Heart left ventricle (tissue), 16 donors: Measurements from ENCODE around the gene TBCD. TPM values are rescaled to one million over a fixed set of nuclear protein-coding genes. Genes with fewer than 3 reads are reported as not detected.

Source experiments
- ATAC-seq, 4 donors: fragments of 200-7000 bp; cut with Tn5 transposase; one replicate each; pipeline ENCODE4 v1.9.1; 2020 to 2022; ENCODE audit warnings: moderate library complexity in 4 of 4, mild to moderate bottlenecking in 3 of 4, moderate number of reproducible peaks in 1 of 4
- DNase-seq, 5 donors: peaks; one replicate each; pipeline ENCODE4 v3.0.0-alpha.2; 2020
- H3K27ac ChIP-seq, 12 donors: fragments of 200-600 bp; sonication (generic) in 4 of 12; one replicate each; pipeline versions ENCODE4 v1.5.0 to v1.8.0; 2016 to 2022; ENCODE audit warnings: mild to moderate bottlenecking in 2 of 12
- H3K27me3 ChIP-seq, 9 donors: fragments of 200-600 bp; sonication (generic) in 2 of 9; one replicate each; pipeline versions ENCODE4 v1.5.1 to v1.8.0; 2016 to 2022; ENCODE audit warnings: mild to moderate bottlenecking in 3 of 9
- H3K36me3 ChIP-seq, 9 donors: fragments of 200-600 bp; sonication (generic) in 2 of 9; one replicate each; pipeline versions ENCODE4 v1.5.0 to v1.8.0; 2018 to 2022; ENCODE audit warnings: mild to moderate bottlenecking in 2 of 9
- H3K4me1 ChIP-seq, 12 donors: fragments of 200-600 bp; sonication (generic) in 4 of 12; one replicate each; pipeline versions ENCODE4 v1.5.0 to v1.8.0; 2016 to 2022; ENCODE audit warnings: mild to moderate bottlenecking in 3 of 12
- H3K4me3 ChIP-seq, 12 donors: fragments of 200-600 bp; sonication (generic) in 4 of 12; one replicate each; pipeline versions ENCODE4 v1.5.0 to v1.8.0; 2017 to 2022; ENCODE audit warnings: mild to moderate bottlenecking in 9 of 12, moderate library complexity in 4 of 12
- H3K9me3 ChIP-seq, 12 donors: fragments of 200-600 bp; sonication (generic) in 4 of 12; one replicate each; pipeline versions ENCODE4 v1.5.0 to v1.8.0; 2016 to 2022; ENCODE audit warnings: mild to moderate bottlenecking in 1 of 12
- POLR2A ChIP-seq, 2 donors: fragments of 450-650 bp; IDR thresholded peaks; one replicate each; pipeline ENCODE4 v1.6.1; 2017; ENCODE audit warnings: antibody characterized with exemption in 2 of 2, mild to moderate bottlenecking in 2 of 2, moderate library complexity in 2 of 2
- WGBS, 4 donors: extraction: QIAGEN DNeasy Blood & Tissue Kit in 2 of 4; methylation state at CpG; one replicate each; pipeline versions ENCODE4 v1.1.5 to v1.1.7; 2013 to 2018; 5-methylcytosine and 5-hydroxymethylcytosine counted together
- intact Hi-C, 10 donors: fragments of 100-400 bp; cut with DNase I; formaldehyde crosslinking; loops; one replicate each; pipeline versions ENCODE4 v1.11.1 to v1.14.2; 2022
- polyA plus RNA-seq, 2 donors: library from polyadenylated mRNA; stranded (reverse); fragments of 200-250 nt; gene quantifications; one replicate each; pipeline ENCODE4 v1.2.3, GENCODE V29; 2013
- total RNA-seq, 9 donors: library from RNA; depleted of rRNA in 2 of 9; stranded (reverse); fragments of >200 nt in 2 of 9; fragmentation: NEBNext Ultra II Directional in 3 of 9; extraction: Animal tissue kit (Norgen Biotek cat#: 25700) in 3 of 9; gene quantifications; one replicate each; pipeline versions ENCODE4 v1.1.0 to v1.2.4, GENCODE V29; 2016 to 2023
- TF ChIP-seq, protein P1 (sequence below), 12 donors: fragments of 200-600 bp; sonication (generic) in 4 of 12; IDR thresholded peaks; one replicate each; pipeline versions ENCODE4 v1.5.0 to v1.8.0; 2018 to 2022; ENCODE audit warnings: antibody characterized with exemption in 12 of 12, mild to moderate bottlenecking in 5 of 12
- donor health status: ischemic (EF 13 %, LVEDD 7.1; RV severe dilation, severe dysfunction).
- donor health status: healthy with polysubstance abuse.
- donor health status: DM: no; HTN: yes; CAD: no.
- donor health status: DM: no; HTN: no; CAD: no.
- donor health status: ischemic (EF 25% LVEDD 6.9; RV normal size, moderate dysfunction).
- donor health status: ischemic (EF 25% LVEDD 5.7; RV mildly dilated, moderate dysfunction).
- donor health status: healthy.
- donor health status: DM: yes; HTN: yes; CAD: no.
- donor health status: ischemic (EF 35%, LVEDD 5.7; RV mildly dilated, moderate dysfunction).
- donor health status: nonischemic (EF 11% LVEDD 7.7; RV severe dilation, severe dysfunction).
- donor health status: DM: yes; HTN: yes; CAD: no.
- donor health status: PGD.
- donor health status: ischemic (EF 29% LVEDD 5.4; RV normal size, mild dysfunction).
- donor health status: nonischemic (EF 23%, LVEDD 6.1; RV moderate dilation, normal function).

Gene TBCD
- total and polyA plus RNA-seq, 11 donors, result 36.9 to 98.4 (median 58.5) TPM

DNA sequence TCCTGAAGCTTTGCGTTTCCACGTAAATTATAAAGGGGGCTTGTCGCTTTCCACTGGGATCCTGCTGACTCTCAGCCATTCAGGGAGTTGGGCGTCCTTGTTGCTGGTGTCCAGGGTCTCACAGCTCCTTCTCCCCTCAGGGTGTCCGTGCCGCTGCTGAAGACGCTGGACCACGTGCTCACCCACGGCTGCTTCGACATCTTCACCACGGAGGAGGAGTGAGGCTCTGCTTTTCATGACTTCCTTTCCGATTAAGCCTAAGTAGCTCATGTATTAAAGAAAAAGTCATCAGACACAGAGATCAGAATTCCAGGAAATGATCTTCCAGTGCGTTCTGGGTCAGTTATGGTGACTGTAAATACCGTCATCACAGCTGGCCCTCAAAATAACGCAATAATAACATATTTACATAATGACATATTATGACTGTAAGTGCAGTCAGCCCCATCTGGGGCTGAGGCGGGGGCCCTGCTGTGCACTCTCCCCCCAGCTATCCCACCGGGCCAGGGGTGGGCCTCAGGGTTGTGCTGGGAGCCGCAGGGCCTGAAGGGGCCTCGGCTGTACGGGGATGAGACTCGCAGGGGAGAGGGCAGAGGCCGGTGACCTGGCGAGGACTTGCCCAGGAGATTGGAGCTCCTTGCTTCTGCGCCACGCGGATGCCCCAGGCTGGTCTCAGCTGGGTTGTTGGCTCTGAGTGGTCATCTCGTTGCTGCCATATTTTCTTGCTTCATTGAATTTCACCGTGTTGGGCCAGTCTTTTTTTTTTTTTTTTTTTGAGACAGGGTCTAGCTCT lies 180.8 kb downstream of the TBCD start:
- intact Hi-C loops, result no loop called here
- Histone ChIP-seq H3K4me1 (peaks cover 0 to 6% (median 0%) of the 10 kb centered on the region in 12 donors), H3K4me3 (no peak overlapping the region), H3K27me3 (no peaks in the 10 kb centered on the region), H3K9me3 (no peaks in the 10 kb centered on the region), H3K27ac (peak overlapping the region in 1 of 12 donors; percentile 32), H3K36me3 (peaks cover under 1 to 96% (median 80%) of the 10 kb centered on the region in 9 donors)
- ATAC-seq (no peak), DNase-seq (peak in 1 of 5 donors; percentile 13)
- WGBS, 4 donors, result 85 to 87% (median 86%) methylated on average over 28 of the region's 28 CpGs
- TF ChIP-seq, protein P1, sequence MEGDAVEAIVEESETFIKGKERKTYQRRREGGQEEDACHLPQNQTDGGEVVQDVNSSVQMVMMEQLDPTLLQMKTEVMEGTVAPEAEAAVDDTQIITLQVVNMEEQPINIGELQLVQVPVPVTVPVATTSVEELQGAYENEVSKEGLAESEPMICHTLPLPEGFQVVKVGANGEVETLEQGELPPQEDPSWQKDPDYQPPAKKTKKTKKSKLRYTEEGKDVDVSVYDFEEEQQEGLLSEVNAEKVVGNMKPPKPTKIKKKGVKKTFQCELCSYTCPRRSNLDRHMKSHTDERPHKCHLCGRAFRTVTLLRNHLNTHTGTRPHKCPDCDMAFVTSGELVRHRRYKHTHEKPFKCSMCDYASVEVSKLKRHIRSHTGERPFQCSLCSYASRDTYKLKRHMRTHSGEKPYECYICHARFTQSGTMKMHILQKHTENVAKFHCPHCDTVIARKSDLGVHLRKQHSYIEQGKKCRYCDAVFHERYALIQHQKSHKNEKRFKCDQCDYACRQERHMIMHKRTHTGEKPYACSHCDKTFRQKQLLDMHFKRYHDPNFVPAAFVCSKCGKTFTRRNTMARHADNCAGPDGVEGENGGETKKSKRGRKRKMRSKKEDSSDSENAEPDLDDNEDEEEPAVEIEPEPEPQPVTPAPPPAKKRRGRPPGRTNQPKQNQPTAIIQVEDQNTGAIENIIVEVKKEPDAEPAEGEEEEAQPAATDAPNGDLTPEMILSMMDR (IDR thresholded peaks at IDR 0.05), result no peak
- no peak for TF ChIP-seq POLR2A (IDR thresholded peaks at IDR 0.05)

DNA sequence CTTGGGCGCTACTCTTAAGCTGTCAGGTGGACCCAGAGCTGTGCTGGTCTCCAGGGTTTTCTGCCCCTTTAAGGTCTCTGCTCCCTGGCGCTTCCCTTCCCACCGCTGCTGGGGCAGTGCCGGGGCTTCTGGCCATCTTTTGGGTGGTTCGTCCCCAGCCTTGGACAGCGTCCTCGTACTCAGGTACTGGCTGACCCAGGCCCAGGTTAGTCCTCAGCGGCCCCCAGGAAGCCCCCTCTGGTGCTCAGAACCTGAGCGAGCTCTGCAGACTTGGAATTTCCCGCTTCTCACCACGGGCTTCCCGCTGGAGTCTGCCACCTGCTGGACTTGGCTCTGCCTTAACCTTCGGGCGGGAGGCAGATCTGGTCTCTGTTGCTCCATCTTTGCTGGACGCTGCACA lies 182.0 kb downstream of the TBCD start:
- H3K4me1 ChIP-seq, result peaks cover 0 to 6% (median 0%) of the 10 kb centered on the region in 12 donors
- DNase-seq (peak in 2 of 5 donors; percentile 14 to 31), ATAC-seq (no peak)
- peaks cover 3 to 97% (median 79%) of the 10 kb centered on the region in 9 donors for H3K36me3 ChIP-seq
- no peak overlapping the region for H3K4me3 ChIP-seq
- no peaks in the 10 kb centered on the region for H3K9me3 ChIP-seq
- TF ChIP-seq POLR2A (IDR thresholded peaks at IDR 0.05), result no peak
- TF ChIP-seq, protein P1 (IDR thresholded peaks at IDR 0.05), result no peak
- no peak overlapping the region for H3K27ac ChIP-seq
- 95 to 98% (median 95%) methylated on average over 8 to 15 of the region's 15 CpGs for WGBS, 4 donors
- no peaks in the 10 kb centered on the region for H3K27me3 ChIP-seq
- intact Hi-C loops, result no loop called here

DNA sequence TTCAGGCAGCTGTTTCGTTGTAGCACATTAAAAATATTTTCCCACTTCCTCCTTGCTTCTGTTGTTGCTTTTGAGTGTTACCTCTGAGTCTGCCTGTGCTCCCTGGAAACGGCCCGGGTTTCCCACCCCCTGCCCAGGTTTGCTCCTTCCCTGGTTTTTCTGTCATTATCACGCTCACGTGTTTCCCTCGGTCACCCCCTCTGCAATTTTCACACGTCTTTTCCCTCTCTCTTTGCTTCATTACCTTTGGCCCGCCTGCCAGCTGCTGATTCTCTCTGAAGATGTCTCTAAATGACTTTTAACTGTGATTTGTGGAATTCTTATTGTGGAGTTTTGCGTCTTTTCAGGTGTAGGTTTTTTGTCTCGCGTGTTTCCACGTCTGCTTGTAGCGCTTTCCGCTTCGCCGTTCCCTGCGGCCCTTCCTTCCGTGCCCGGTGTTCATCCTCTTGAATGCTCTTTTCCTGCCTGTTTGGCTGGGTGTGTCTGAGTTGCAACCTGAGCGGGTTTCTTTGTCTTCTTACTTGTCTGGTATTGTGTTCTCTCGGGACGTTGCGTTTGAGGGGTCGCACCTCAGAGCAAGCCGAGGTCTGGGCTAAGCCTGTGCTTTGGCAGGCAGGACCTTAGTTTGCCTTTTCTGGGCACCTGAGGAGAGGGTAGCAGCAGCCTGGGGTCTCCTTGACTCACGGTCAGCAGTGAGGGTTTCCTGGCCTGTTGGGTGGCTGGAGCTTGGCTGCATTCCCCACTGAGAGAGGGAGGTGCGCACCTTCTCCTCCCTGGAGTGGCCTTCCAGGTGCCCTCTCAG lies 184.3 kb downstream of the TBCD start:
- intact Hi-C loops, result no loop called here
- Histone ChIP-seq H3K27me3 (no peaks in the 10 kb centered on the region), H3K9me3 (no peaks in the 10 kb centered on the region), H3K4me1 (peaks cover 0 to 5% (median 0%) of the 10 kb centered on the region in 12 donors), H3K27ac (no peak overlapping the region), H3K36me3 (peaks cover 3 to 94% (median 77%) of the 10 kb centered on the region in 9 donors), H3K4me3 (no peak overlapping the region)
- ATAC-seq (no peak), DNase-seq (peak in 2 of 5 donors; percentile 13 to 14)
- TF ChIP-seq POLR2A (IDR thresholded peaks at IDR 0.05), result no peak
- TF ChIP-seq, protein P1 (IDR thresholded peaks at IDR 0.05), result no peak
- 93 to 97% (median 96%) methylated on average over 26 to 27 of the region's 27 CpGs for WGBS, 4 donors

DNA sequence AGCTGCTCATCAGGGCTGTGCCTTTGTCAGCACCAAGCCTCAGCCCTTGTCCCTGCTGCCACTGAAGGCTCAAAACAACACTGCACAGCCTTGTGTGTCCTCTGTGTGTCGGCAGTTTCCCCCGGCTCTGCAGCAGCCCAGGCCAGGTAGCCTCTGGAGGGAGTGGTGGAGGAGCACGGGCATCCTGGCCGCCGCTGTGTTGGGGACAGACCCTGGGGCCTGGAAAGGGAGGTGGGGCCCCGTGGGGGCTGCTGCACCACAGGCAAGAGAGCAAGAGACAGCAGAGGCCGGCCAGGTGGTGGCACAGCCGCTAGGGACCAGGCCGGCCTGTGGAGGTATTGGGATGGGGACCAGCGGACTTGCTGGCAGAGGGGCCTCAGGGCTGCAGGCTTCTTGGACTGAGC lies 184.9 kb downstream of the TBCD start:
- no peak for TF ChIP-seq POLR2A (IDR thresholded peaks at IDR 0.05)
- TF ChIP-seq, protein P1 (IDR thresholded peaks at IDR 0.05), result no peak
- DNase-seq (peak in 2 of 5 donors; percentile 14 to 47), ATAC-seq (no peak)
- WGBS, 4 donors, result 93 to 98% (median 96%) methylated on average over 8 to 10 of the region's 10 CpGs
- intact Hi-C loops, result no loop called here
- Histone ChIP-seq H3K4me1 (no peaks in the 10 kb centered on the region), H3K27ac (no peak overlapping the region), H3K27me3 (no peaks in the 10 kb centered on the region), H3K36me3 (peaks cover 3 to 96% (median 78%) of the 10 kb centered on the region in 9 donors), H3K9me3 (no peaks in the 10 kb centered on the region), H3K4me3 (no peak overlapping the region)
